Measurements from ENCODE around the gene KRT32. TPM values are rescaled to one million over a fixed set of nuclear protein-coding genes. Genes with fewer than 3 reads are reported as not detected.

The KRT32 gene
- total RNA-seq, 1 donor from 2014 or later = 0.17 TPM

GRCh38 chr17:41505007-41505808 is 38.0 kb upstream of the KRT32 start, which contains the start of gene KRT13:
Gene KRT13, minus strand, starts transcription at chr17:41505612. Its CDS starts 62 bp downstream, at chr17:41505550.
- no peak for TF ChIP-seq CTCF (conservative IDR thresholded peaks at IDR 0.05)
- DNase-seq (ENCODE audit: extremely low spot score, unreplicated experiment) = no peak
- H3K9me3 Mint-ChIP-seq = no peaks in the 10 kb centered on the region
- peak within 1 kb of the TSS; percentile 95 for H3K27ac Mint-ChIP-seq
- no peaks in the 10 kb centered on the region for H3K36me3 Mint-ChIP-seq
- H3K4me1 Mint-ChIP-seq (ENCODE audit: unreplicated experiment) = peaks cover 26% of the 10 kb centered on the region
- H3K4me3 Mint-ChIP-seq = peak within 1 kb of the TSS; percentile 88
- no peaks in the 10 kb centered on the region for H3K27me3 Mint-ChIP-seq

GRCh38 chr17:41504246-41504977 is 37.2 kb upstream of the KRT32 start:
- Mint-ChIP-seq H3K36me3 (no peaks in the 10 kb centered on the region), H3K4me1 (ENCODE audit: unreplicated experiment) (peaks cover 33% of the 10 kb centered on the region), H3K27me3 (no peaks in the 10 kb centered on the region), H3K9me3 (no peaks in the 10 kb centered on the region), H3K27ac (peak overlapping the region; percentile 95), H3K4me3 (peak overlapping the region; percentile 88)
- TF ChIP-seq CTCF (conservative IDR thresholded peaks at IDR 0.05) = no peak
- DNase-seq (ENCODE audit: extremely low spot score, unreplicated experiment) = no peak

GRCh38 chr17:41503202-41503601 is 36.0 kb upstream of the KRT32 start:
- Mint-ChIP-seq H3K27ac (peak overlapping the region; percentile 36), H3K36me3 (no peaks in the 10 kb centered on the region), H3K4me3 (peak overlapping the region; percentile 79), H3K9me3 (no peaks in the 10 kb centered on the region), H3K27me3 (no peaks in the 10 kb centered on the region), H3K4me1 (ENCODE audit: unreplicated experiment) (peaks cover 33% of the 10 kb centered on the region)
- no peak for TF ChIP-seq CTCF (conservative IDR thresholded peaks at IDR 0.05)
- DNase-seq (ENCODE audit: extremely low spot score, unreplicated experiment) = no peak

- no peak for TF ChIP-seq CTCF (conservative IDR thresholded peaks at IDR 0.05)
- H3K36me3 Mint-ChIP-seq = no peaks in the 10 kb centered on the region
- no peak for DNase-seq (ENCODE audit: extremely low spot score, unreplicated experiment)
- H3K27ac Mint-ChIP-seq = peak overlapping the region; percentile 88
- peak overlapping the region; percentile 80 for H3K4me3 Mint-ChIP-seq
- H3K4me1 Mint-ChIP-seq (ENCODE audit: unreplicated experiment) = peaks cover 20% of the 10 kb centered on the region
- no peaks in the 10 kb centered on the region for H3K9me3 Mint-ChIP-seq
- no peaks in the 10 kb centered on the region for H3K27me3 Mint-ChIP-seq
These were observed 33.1 kb upstream of the KRT32 start for GRCh38 chr17:41500131-41500911.

- H3K27me3 Mint-ChIP-seq = no peaks in the 10 kb centered on the region
- no peaks in the 10 kb centered on the region for H3K9me3 Mint-ChIP-seq
- H3K36me3 Mint-ChIP-seq = no peaks in the 10 kb centered on the region
- peaks cover 18% of the 10 kb centered on the region for H3K4me1 Mint-ChIP-seq (ENCODE audit: unreplicated experiment)
- peak overlapping the region; percentile 80 for H3K4me3 Mint-ChIP-seq
- H3K27ac Mint-ChIP-seq = peak overlapping the region; percentile 88
- DNase-seq (ENCODE audit: extremely low spot score, unreplicated experiment) = no peak
- TF ChIP-seq CTCF (conservative IDR thresholded peaks at IDR 0.05) = no peak
These were observed 32.5 kb upstream of the KRT32 start for GRCh38 chr17:41499714-41500113.

Data from type B pancreatic cell (in vitro differentiated cells).